GM06990 (cell line): ENCODE data around the gene ARHGAP15.

ENCODE experiments used
- DNase-seq: peaks from one replicate; pipeline ENCODE4 v3.0.0-alpha.2; 2011; ENCODE audit not compliant: insufficient read length; ENCODE audit errors: extremely low read depth
- H3K27me3 ChIP-seq: replicated peaks from 2 replicates; pipeline ENCODE4 v1.6.0; 2011; ENCODE audit warnings: low read length; ENCODE audit not compliant: control insufficient read depth, insufficient read depth
- H3K36me3 ChIP-seq: 2 replicates; pipeline ENCODE4 v1.5.1; 2011; ENCODE audit warnings: low read length; ENCODE audit not compliant: control insufficient read depth, insufficient read depth
- H3K4me3 ChIP-seq: replicated peaks from 2 replicates; pipeline ENCODE4 v1.5.1; 2011; ENCODE audit warnings: low read depth, mild to moderate bottlenecking, control low read depth, low read length
- CTCF ChIP-seq: IDR thresholded peaks from 2 replicates; pipeline ENCODE4 v1.5.1; 2011; ENCODE audit warnings: low read length, control low read depth, mild to moderate bottlenecking, inconsistent platforms; ENCODE audit not compliant: insufficient read depth, poor library complexity, severe bottlenecking

ARHGAP15 gene

GRCh38 chr2:143728498-143728897 is 599.3 kb downstream of the ARHGAP15 start:
- no peak for DNase-seq
- no peaks in the 10 kb centered on the region for H3K36me3 ChIP-seq
- H3K4me3 ChIP-seq: no peak overlapping the region
- H3K27me3 ChIP-seq: no peaks in the 10 kb centered on the region
- TF ChIP-seq CTCF: no peak

GRCh38 chr2:143729296-143729814 is 600.1 kb downstream of the ARHGAP15 start:
- Histone ChIP-seq H3K27me3 (no peaks in the 10 kb centered on the region), H3K4me3 (no peak overlapping the region), H3K36me3 (no peaks in the 10 kb centered on the region)
- no peak for DNase-seq
- TF ChIP-seq CTCF: no peak

- no peaks in the 10 kb centered on the region for H3K27me3 ChIP-seq
- peak; percentile 39 for DNase-seq
- H3K36me3 ChIP-seq: no peaks in the 10 kb centered on the region
- no peak for TF ChIP-seq CTCF
- H3K4me3 ChIP-seq: peak overlapping the region; percentile 22
Observed at GRCh38 chr2:143730155-143730952, 601.1 kb downstream of the ARHGAP15 start.

- no peak for TF ChIP-seq CTCF
- peak; percentile 16 for DNase-seq
- Histone ChIP-seq H3K36me3 (no peaks in the 10 kb centered on the region), H3K4me3 (no peak overlapping the region), H3K27me3 (no peaks in the 10 kb centered on the region)
Observed at GRCh38 chr2:143730953-143731260, 601.7 kb downstream of the ARHGAP15 start.

- DNase-seq: no peak
Observed at GRCh38 chr2:143732076-143732475, 602.9 kb downstream of the ARHGAP15 start.

More at GRCh38 chr2:143732076-143732475, 602.9 kb downstream of the ARHGAP15 start:
- TF ChIP-seq CTCF: no peak
- no peak overlapping the region for H3K4me3 ChIP-seq
- no peaks in the 10 kb centered on the region for H3K27me3 ChIP-seq
- no peaks in the 10 kb centered on the region for H3K36me3 ChIP-seq
